GM12865 (cell line): ENCODE measurements around the gene CNTD1.

Source experiments
- DNase-seq: peaks from one replicate; pipeline ENCODE4 v3.0.0; 2010; ENCODE audit warnings: low read depth
- H3K4me3 ChIP-seq: 2 replicates; pipeline ENCODE4 v1.5.1; 2011; ENCODE audit warnings: mild to moderate bottlenecking, low read depth, low read length, control low read depth
- TF ChIP-seq, protein P1 (sequence below): IDR thresholded peaks from 2 replicates; pipeline ENCODE4 v1.5.1; 2011; ENCODE audit warnings: low read length, control low read depth, low read depth, inconsistent platforms; ENCODE audit not compliant: insufficient read depth; ENCODE audit errors: missing control alignments

CNTD1 gene

GRCh38 chr17:42780851-42781638, 17.6 kb upstream of the CNTD1 start:
- no peak overlapping the region for H3K4me3 ChIP-seq
- TF ChIP-seq, protein P1, sequence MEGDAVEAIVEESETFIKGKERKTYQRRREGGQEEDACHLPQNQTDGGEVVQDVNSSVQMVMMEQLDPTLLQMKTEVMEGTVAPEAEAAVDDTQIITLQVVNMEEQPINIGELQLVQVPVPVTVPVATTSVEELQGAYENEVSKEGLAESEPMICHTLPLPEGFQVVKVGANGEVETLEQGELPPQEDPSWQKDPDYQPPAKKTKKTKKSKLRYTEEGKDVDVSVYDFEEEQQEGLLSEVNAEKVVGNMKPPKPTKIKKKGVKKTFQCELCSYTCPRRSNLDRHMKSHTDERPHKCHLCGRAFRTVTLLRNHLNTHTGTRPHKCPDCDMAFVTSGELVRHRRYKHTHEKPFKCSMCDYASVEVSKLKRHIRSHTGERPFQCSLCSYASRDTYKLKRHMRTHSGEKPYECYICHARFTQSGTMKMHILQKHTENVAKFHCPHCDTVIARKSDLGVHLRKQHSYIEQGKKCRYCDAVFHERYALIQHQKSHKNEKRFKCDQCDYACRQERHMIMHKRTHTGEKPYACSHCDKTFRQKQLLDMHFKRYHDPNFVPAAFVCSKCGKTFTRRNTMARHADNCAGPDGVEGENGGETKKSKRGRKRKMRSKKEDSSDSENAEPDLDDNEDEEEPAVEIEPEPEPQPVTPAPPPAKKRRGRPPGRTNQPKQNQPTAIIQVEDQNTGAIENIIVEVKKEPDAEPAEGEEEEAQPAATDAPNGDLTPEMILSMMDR: no peak
- DNase-seq: no peak

GRCh38 chr17:42781639-42782165, 17.0 kb upstream of the CNTD1 start:
- H3K4me3 ChIP-seq: no peak overlapping the region
- TF ChIP-seq, protein P1: no peak
- no peak for DNase-seq

DNA sequence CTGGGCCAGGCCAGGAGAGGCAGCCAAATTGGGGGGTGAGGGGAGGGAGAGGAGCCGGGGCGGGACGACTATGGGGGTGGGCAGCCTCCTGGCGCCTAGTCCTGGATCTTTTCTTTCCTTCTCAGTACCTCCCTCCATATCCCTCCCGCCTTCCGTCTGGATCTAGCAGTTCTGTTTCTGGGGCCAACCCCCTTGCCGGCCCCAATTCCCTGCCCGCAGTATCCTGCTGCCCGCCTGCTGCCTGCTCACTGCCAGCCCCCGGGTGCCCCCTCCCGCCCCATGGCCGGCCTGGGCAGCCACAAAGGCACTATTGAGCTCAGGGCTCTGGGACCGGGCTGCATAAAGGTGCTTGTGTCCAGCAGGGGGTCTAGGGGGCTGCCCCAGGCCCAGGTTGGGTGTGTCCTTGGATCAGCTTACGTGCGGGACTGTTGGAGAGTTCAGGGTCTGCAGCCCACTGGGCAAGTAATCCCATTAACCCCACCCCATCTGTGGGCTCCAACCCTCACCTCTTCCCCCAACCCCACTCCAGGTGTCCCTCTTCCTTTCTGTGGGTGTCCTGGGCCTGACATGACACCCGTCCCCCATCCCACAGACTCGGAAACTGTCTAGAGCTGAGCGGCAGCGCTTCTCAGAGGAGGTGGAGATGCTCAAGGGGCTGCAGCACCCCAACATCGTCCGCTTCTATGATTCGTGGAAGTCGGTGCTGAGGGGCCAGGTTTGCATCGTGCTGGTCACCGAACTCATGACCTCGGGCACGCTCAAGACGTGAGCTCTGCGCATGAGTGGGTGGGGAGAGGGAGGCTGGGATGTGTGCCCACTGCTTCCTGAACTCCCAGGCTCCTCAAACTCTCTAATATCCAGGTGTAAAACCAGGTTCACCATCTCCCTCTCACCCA, 16.2 kb upstream of the CNTD1 start:
- no peak overlapping the region for H3K4me3 ChIP-seq
- DNase-seq: no peak
- TF ChIP-seq, protein P1: no peak

- TF ChIP-seq, protein P1: no peak
- no peak for DNase-seq
- no peak overlapping the region for H3K4me3 ChIP-seq
Observed at GRCh38 chr17:42783062-42783790, 15.4 kb upstream of the CNTD1 start.

- DNase-seq: no peak
- H3K4me3 ChIP-seq: no peak overlapping the region
- TF ChIP-seq, protein P1: no peak
Observed at GRCh38 chr17:42783791-42784138, 14.9 kb upstream of the CNTD1 start.

- TF ChIP-seq, protein P1: no peak
- H3K4me3 ChIP-seq: no peak overlapping the region
- DNase-seq: no peak
Observed at GRCh38 chr17:42784409-42784808, 14.3 kb upstream of the CNTD1 start.
